Heart left ventricle (tissue), 16 donors: Measurements from ENCODE around the gene CBLC. TPM values are rescaled to one million over a fixed set of nuclear protein-coding genes. Genes with fewer than 3 reads are reported as not detected.

Experiments used
- ATAC-seq, 4 donors: fragments of 200-7000 bp; cut with Tn5 transposase; one replicate each; pipeline ENCODE4 v1.9.1; 2020 to 2022; ENCODE audit warnings: moderate library complexity in 4 of 4, mild to moderate bottlenecking in 3 of 4, moderate number of reproducible peaks in 1 of 4
- DNase-seq, 5 donors: peaks; one replicate each; pipeline ENCODE4 v3.0.0-alpha.2; 2020
- H3K27ac ChIP-seq, 12 donors: fragments of 200-600 bp; sonication (generic) in 4 of 12; one replicate each; pipeline versions ENCODE4 v1.5.0 to v1.8.0; 2016 to 2022; ENCODE audit warnings: mild to moderate bottlenecking in 2 of 12
- H3K27me3 ChIP-seq, 9 donors: fragments of 200-600 bp; sonication (generic) in 2 of 9; one replicate each; pipeline versions ENCODE4 v1.5.1 to v1.8.0; 2016 to 2022; ENCODE audit warnings: mild to moderate bottlenecking in 3 of 9
- H3K36me3 ChIP-seq, 9 donors: fragments of 200-600 bp; sonication (generic) in 2 of 9; one replicate each; pipeline versions ENCODE4 v1.5.0 to v1.8.0; 2018 to 2022; ENCODE audit warnings: mild to moderate bottlenecking in 2 of 9
- H3K4me1 ChIP-seq, 12 donors: fragments of 200-600 bp; sonication (generic) in 4 of 12; one replicate each; pipeline versions ENCODE4 v1.5.0 to v1.8.0; 2016 to 2022; ENCODE audit warnings: mild to moderate bottlenecking in 3 of 12
- H3K4me3 ChIP-seq, 12 donors: fragments of 200-600 bp; sonication (generic) in 4 of 12; one replicate each; pipeline versions ENCODE4 v1.5.0 to v1.8.0; 2017 to 2022; ENCODE audit warnings: mild to moderate bottlenecking in 9 of 12, moderate library complexity in 4 of 12
- H3K9me3 ChIP-seq, 12 donors: fragments of 200-600 bp; sonication (generic) in 4 of 12; one replicate each; pipeline versions ENCODE4 v1.5.0 to v1.8.0; 2016 to 2022; ENCODE audit warnings: mild to moderate bottlenecking in 1 of 12
- POLR2A ChIP-seq, 2 donors: fragments of 450-650 bp; IDR thresholded peaks; one replicate each; pipeline ENCODE4 v1.6.1; 2017; ENCODE audit warnings: antibody characterized with exemption in 2 of 2, mild to moderate bottlenecking in 2 of 2, moderate library complexity in 2 of 2
- WGBS, 4 donors: extraction: QIAGEN DNeasy Blood & Tissue Kit in 2 of 4; methylation state at CpG; one replicate each; pipeline versions ENCODE4 v1.1.5 to v1.1.7; 2013 to 2018; 5-methylcytosine and 5-hydroxymethylcytosine counted together
- intact Hi-C, 10 donors: fragments of 100-400 bp; cut with DNase I; formaldehyde crosslinking; loops; one replicate each; pipeline versions ENCODE4 v1.11.1 to v1.14.2; 2022
- polyA plus RNA-seq, 2 donors: library from polyadenylated mRNA; stranded (reverse); fragments of 200-250 nt; gene quantifications; one replicate each; pipeline ENCODE4 v1.2.3, GENCODE V29; 2013
- total RNA-seq, 9 donors: library from RNA; depleted of rRNA in 2 of 9; stranded (reverse); fragments of >200 nt in 2 of 9; fragmentation: NEBNext Ultra II Directional in 3 of 9; extraction: Animal tissue kit (Norgen Biotek cat#: 25700) in 3 of 9; gene quantifications; one replicate each; pipeline versions ENCODE4 v1.1.0 to v1.2.4, GENCODE V29; 2016 to 2023
- TF ChIP-seq, protein P1 (sequence below), 12 donors: fragments of 200-600 bp; sonication (generic) in 4 of 12; IDR thresholded peaks; one replicate each; pipeline versions ENCODE4 v1.5.0 to v1.8.0; 2018 to 2022; ENCODE audit warnings: antibody characterized with exemption in 12 of 12, mild to moderate bottlenecking in 5 of 12
- donor health status: ischemic (EF 13 %, LVEDD 7.1; RV severe dilation, severe dysfunction).
- donor health status: healthy with polysubstance abuse.
- donor health status: DM: no; HTN: yes; CAD: no.
- donor health status: DM: no; HTN: no; CAD: no.
- donor health status: ischemic (EF 25% LVEDD 6.9; RV normal size, moderate dysfunction).
- donor health status: ischemic (EF 25% LVEDD 5.7; RV mildly dilated, moderate dysfunction).
- donor health status: healthy.
- donor health status: DM: yes; HTN: yes; CAD: no.
- donor health status: ischemic (EF 35%, LVEDD 5.7; RV mildly dilated, moderate dysfunction).
- donor health status: nonischemic (EF 11% LVEDD 7.7; RV severe dilation, severe dysfunction).
- donor health status: DM: yes; HTN: yes; CAD: no.
- donor health status: PGD.
- donor health status: ischemic (EF 29% LVEDD 5.4; RV normal size, mild dysfunction).
- donor health status: nonischemic (EF 23%, LVEDD 6.1; RV moderate dilation, normal function).

Gene CBLC
- total and polyA plus RNA-seq, 11 donors = 0.04 TPM; not detected in 10

GRCh38 chr19:44735011-44735410 lies 42.7 kb upstream of the CBLC start:
- Histone ChIP-seq H3K4me1 (peaks cover 0 to 35% (median 0%) of the 10 kb centered on the region in 12 donors), H3K36me3 (no peaks in the 10 kb centered on the region), H3K4me3 (no peak overlapping the region), H3K9me3 (no peaks in the 10 kb centered on the region), H3K27ac (no peak overlapping the region), H3K27me3 (no peaks in the 10 kb centered on the region)
- no peak for TF ChIP-seq POLR2A (IDR thresholded peaks at IDR 0.05)
- ATAC-seq (no peak), DNase-seq (no peak)
- intact Hi-C loops = no loop called here
- 74 to 82% (median 77%) methylated on average over 5 of the region's 5 CpGs for WGBS, 4 donors

DNA sequence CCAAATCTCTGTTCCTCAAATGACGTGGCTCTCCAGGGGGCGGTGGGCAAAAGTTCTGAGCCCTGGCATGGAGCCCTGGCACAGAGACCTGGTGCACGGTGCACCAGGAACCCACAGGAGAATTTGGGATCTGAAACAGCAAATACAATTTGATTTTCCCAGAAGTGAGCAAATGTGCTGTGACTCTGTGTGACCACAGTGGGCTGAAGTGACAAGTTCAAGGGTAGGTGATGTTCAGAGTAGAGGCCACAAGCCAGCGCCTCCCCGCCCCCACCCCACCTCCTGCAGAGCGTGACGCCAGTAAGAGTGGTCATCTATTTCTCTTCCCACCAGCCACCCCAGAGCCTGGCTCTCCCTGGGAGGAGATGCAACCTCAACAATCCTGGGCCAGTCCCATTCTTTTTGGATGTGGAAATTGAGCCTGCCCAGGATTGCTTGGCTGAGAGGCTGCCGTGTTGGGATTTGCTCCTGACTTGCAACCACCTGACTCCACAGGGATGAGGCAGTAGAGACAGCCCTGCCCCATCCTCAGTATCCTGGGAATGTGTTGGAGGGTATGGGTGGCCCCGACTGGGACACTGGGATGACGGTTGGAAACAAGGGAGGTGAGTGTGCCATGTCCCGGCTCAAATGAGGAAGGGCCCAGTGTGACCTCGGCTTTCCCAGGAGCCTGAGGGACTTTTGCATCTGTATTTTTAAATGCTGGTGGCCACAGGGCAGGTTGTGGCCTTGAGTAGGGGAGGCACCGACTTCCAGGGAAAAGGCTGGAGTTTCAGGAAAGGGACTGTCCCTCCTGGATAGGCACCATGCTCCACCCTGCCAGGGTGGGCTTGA lies 40.2 kb upstream of the CBLC start:
- no peaks in the 10 kb centered on the region for H3K27me3 ChIP-seq
- ATAC-seq (no peak), DNase-seq (no peak)
- H3K9me3 ChIP-seq = no peaks in the 10 kb centered on the region
- H3K4me1 ChIP-seq = peaks cover 3 to 56% (median 16%) of the 10 kb centered on the region in 12 donors
- peak overlapping the region in 1 of 12 donors; percentile 60 for H3K27ac ChIP-seq
- H3K36me3 ChIP-seq = no peaks in the 10 kb centered on the region
- 59 to 72% (median 66%) methylated on average over 13 of the region's 13 CpGs for WGBS, 4 donors
- TF ChIP-seq POLR2A (IDR thresholded peaks at IDR 0.05) = no peak
- TF ChIP-seq, protein P1, sequence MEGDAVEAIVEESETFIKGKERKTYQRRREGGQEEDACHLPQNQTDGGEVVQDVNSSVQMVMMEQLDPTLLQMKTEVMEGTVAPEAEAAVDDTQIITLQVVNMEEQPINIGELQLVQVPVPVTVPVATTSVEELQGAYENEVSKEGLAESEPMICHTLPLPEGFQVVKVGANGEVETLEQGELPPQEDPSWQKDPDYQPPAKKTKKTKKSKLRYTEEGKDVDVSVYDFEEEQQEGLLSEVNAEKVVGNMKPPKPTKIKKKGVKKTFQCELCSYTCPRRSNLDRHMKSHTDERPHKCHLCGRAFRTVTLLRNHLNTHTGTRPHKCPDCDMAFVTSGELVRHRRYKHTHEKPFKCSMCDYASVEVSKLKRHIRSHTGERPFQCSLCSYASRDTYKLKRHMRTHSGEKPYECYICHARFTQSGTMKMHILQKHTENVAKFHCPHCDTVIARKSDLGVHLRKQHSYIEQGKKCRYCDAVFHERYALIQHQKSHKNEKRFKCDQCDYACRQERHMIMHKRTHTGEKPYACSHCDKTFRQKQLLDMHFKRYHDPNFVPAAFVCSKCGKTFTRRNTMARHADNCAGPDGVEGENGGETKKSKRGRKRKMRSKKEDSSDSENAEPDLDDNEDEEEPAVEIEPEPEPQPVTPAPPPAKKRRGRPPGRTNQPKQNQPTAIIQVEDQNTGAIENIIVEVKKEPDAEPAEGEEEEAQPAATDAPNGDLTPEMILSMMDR (IDR thresholded peaks at IDR 0.05) = no peak
- intact Hi-C loops = no loop called here
- H3K4me3 ChIP-seq = no peak overlapping the region

- Histone ChIP-seq H3K27ac (peak overlapping the region in 1 of 12 donors; percentile 60), H3K4me1 (peaks cover 7 to 59% (median 23%) of the 10 kb centered on the region in 12 donors), H3K4me3 (no peak overlapping the region), H3K36me3 (no peaks in the 10 kb centered on the region), H3K27me3 (no peaks in the 10 kb centered on the region), H3K9me3 (no peaks in the 10 kb centered on the region)
- no peak for TF ChIP-seq POLR2A (IDR thresholded peaks at IDR 0.05)
- TF ChIP-seq, protein P1 (IDR thresholded peaks at IDR 0.05) = no peak
- intact Hi-C loops = no loop called here
- DNase-seq = no peak
- 70 to 78% (median 75%) methylated on average over 2 of the region's 2 CpGs for WGBS, 4 donors
- no peak for ATAC-seq
Observed at GRCh38 chr19:44738136-44738535, 39.6 kb upstream of the CBLC start.

DNA sequence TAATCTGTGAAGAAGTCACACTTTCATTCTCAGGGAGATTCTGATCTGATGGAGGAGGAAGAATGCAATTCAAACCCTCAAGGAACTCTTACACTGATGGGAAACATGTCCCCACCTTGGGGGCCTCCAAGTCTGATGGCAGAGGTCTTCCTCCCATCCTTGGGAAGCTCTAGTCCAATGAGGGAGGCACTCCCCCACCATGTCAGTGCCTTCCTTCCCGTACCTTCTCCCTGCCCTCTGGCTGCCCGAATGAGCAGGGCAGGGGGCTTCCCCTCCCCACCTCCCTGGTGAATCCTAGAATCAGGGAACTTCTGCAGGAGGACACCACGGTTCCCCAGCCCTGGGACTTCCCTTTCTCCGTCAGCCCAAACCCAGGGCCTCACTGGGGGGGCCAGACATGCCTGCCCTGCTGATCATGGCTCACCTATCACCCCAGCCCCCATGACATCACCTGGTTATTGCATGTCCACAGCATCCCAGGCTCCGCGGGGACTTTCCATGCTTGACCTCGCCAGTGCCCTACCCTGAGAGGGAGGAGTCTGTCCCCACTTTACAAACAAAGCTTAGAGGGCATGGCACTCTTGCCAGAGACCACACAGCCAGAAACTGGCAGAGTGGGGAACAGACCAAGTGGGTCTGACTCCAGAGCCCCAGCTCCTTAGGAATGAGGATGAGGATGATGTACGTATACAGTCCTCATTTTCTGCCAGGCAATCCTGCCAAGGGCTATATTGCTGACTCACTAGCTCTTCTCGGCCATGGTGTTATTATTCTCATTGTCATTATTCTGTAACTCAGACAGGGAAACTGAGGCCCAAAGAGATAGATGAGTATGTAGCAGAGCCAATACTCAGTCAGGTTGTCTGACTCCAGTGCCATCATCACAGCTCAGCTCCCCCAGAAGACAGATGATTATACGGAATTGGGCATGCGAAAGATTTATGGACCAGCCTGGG lies 38.8 kb upstream of the CBLC start:
- H3K4me1 ChIP-seq = peaks cover 7 to 66% (median 27%) of the 10 kb centered on the region in 12 donors
- WGBS, 4 donors = 65 to 78% (median 68%) methylated on average over 11 of the region's 11 CpGs
- no peak for TF ChIP-seq POLR2A (IDR thresholded peaks at IDR 0.05)
- TF ChIP-seq, protein P1 (IDR thresholded peaks at IDR 0.05) = no peak

More for the DNA sequence above, 38.8 kb upstream of the CBLC start:
- no peak for ATAC-seq
- intact Hi-C loops = no loop called here
- Histone ChIP-seq H3K36me3 (no peaks in the 10 kb centered on the region), H3K4me3 (no peak overlapping the region), H3K9me3 (no peaks in the 10 kb centered on the region), H3K27ac (peak overlapping the region in 1 of 12 donors; percentile 60), H3K27me3 (no peaks in the 10 kb centered on the region)
- DNase-seq = no peak
